SK-N-SH (cell line): ENCODE data around the gene GRID2IP. TPM values are rescaled to one million over a fixed set of nuclear protein-coding genes. Genes with fewer than 3 reads are reported as not detected.
"Not testable (repeated sequence)": the region's sequence is repeated elsewhere in the genome, so short reads cannot be mapped to it uniquely, and the experiment has no call there.

Experiments
- CTCF ChIA-PET: fragments of 300-600, 350-600 bp; formaldehyde crosslinking; extraction: SDS; loops from one replicate; lab custom pipeline; 2021; lab: Yijun Ruan, JAX
- POLR2A ChIA-PET: fragments of 350-600 bp; sonication (Branson Sonifier 250); formaldehyde crosslinking; extraction: SDS; loops from one replicate; lab custom pipeline; 2020; ENCODE audit warnings: antibody characterized with exemption, inconsistent platforms; lab: Yijun Ruan, JAX
- DNase-seq: peaks from one replicate; pipeline ENCODE4 v3.0.0; 2012
- H2AFZ ChIP-seq: fragments of 200-600 bp; sonication (generic); 2 replicates; pipeline ENCODE4 v1.8.1; 2016; ENCODE audit warnings: antibody characterized with exemption, mild to moderate bottlenecking, low read depth
- H3F3A ChIP-seq: fragments of 200-600 bp; sonication (generic); replicated peaks from 2 replicates; pipeline ENCODE3; 2016; ENCODE audit warnings: antibody characterized with exemption, mild to moderate bottlenecking; ENCODE audit not compliant: insufficient read depth
- H3K27ac ChIP-seq, 2 experiments: fragments of 200-500 bp in 1 of 2; fragments of 200-600 bp in 1 of 2; sonication (Bioruptor generic) in 1 of 2; sonication (generic), shearing (Covaris generic) in 1 of 2; 2 replicates each; pipeline versions ENCODE4 v1.5.1 to v1.6.1; 2014 to 2016; ENCODE audit warnings: low read depth in 2 of 2, inconsistent platforms in 1 of 2, low read length in 1 of 2, mild to moderate bottlenecking in 1 of 2, mixed read lengths in 1 of 2
- H3K27me3 ChIP-seq: fragments of 200-600 bp; sonication (generic), shearing (Covaris generic); 2 replicates; pipeline ENCODE4 v1.6.1; 2016; ENCODE audit warnings: mixed run types; ENCODE audit not compliant: insufficient read depth
- H3K36me3 ChIP-seq, 2 experiments: fragments of 200-500 bp in 1 of 2; fragments of 200-600 bp in 1 of 2; sonication (Bioruptor generic) in 1 of 2; sonication (generic) in 1 of 2; replicated peaks in 1 of 2; 2 replicates each; pipeline versions ENCODE3 to v1.5.1; 2014 to 2016; ENCODE audit warnings: low read length in 1 of 2, mild to moderate bottlenecking in 1 of 2; ENCODE audit not compliant: insufficient read depth in 2 of 2, control insufficient read depth in 1 of 2
- H3K4me1 ChIP-seq, 2 experiments: fragments of 200-500 bp in 1 of 2; fragments of 200-600 bp in 1 of 2; sonication (Bioruptor generic) in 1 of 2; sonication (generic), shearing (Covaris generic) in 1 of 2; 2 replicates each; pipeline versions ENCODE4 v1.5.1 to v1.6.1; 2014 to 2016; ENCODE audit warnings: low read depth in 1 of 2, low read length in 1 of 2, mixed run types in 1 of 2; ENCODE audit not compliant: insufficient read depth in 2 of 2, control insufficient read depth in 1 of 2
- H3K4me2 ChIP-seq: fragments of 200-600 bp; sonication (generic), shearing (Covaris generic); 2 replicates; pipeline ENCODE4 v1.6.1; 2017; ENCODE audit warnings: mixed run types
- H3K4me3 ChIP-seq, 2 experiments: fragments of 200-500 bp in 1 of 2; fragments of 200-600 bp in 1 of 2; sonication (Bioruptor generic) in 1 of 2; sonication (generic), shearing (Covaris generic) in 1 of 2; 2 replicates each; pipeline versions ENCODE4 v1.5.1 to v1.8.1; 2014 to 2016; ENCODE audit warnings: low read depth in 2 of 2, inconsistent platforms in 1 of 2, low read length in 1 of 2, mild to moderate bottlenecking in 1 of 2, mixed read lengths in 1 of 2, moderate library complexity in 1 of 2
- H3K79me2 ChIP-seq: fragments of 200-600 bp; sonication (generic); 2 replicates; pipeline ENCODE4 v1.8.1; 2017; ENCODE audit warnings: mild to moderate bottlenecking; ENCODE audit not compliant: insufficient read depth
- H3K9ac ChIP-seq: fragments of 200-600 bp; sonication (generic); 2 replicates; pipeline ENCODE4 v1.6.1; 2017; ENCODE audit warnings: mixed run types
- H3K9me2 ChIP-seq: fragments of 200-600 bp; sonication (generic); 2 replicates; pipeline ENCODE4 v1.6.1; 2017; ENCODE audit warnings: mixed run types
- H3K9me3 ChIP-seq: fragments of 200-600 bp; sonication (generic); 2 replicates; pipeline ENCODE4 v1.6.1; 2017; ENCODE audit warnings: mixed run types, mild to moderate bottlenecking, moderate library complexity
- H4K20me1 ChIP-seq: fragments of 200-600 bp; sonication (generic); 2 replicates; pipeline ENCODE4 v1.6.1; 2017; ENCODE audit warnings: mild to moderate bottlenecking, mixed run types; ENCODE audit not compliant: insufficient read depth
- ELF1 ChIP-seq: IDR thresholded peaks from 2 replicates; pipeline ENCODE4 v1.4.0; 2012
- FOXJ3 ChIP-seq: sonication (generic); formaldehyde crosslinking; IDR thresholded peaks from 2 replicates; pipeline ENCODE4 v1.5.1; 2020; ENCODE audit warnings: mild to moderate bottlenecking, missing genetic modification reagents
- GATA2 ChIP-seq: sonication (generic); formaldehyde crosslinking; IDR thresholded peaks from 2 replicates; pipeline ENCODE4 v1.5.0; 2020; ENCODE audit warnings: mild to moderate bottlenecking, missing genetic modification reagents
- JUND ChIP-seq: IDR thresholded peaks from 2 replicates; pipeline ENCODE4 v1.4.0; 2012
- MXI1 ChIP-seq: IDR thresholded peaks from 2 replicates; pipeline ENCODE4 v1.6.1; 2012; ENCODE audit warnings: mild to moderate bottlenecking, low read depth, low read length, improper control_type of control experiment
- NRF1 ChIP-seq: IDR thresholded peaks from 2 replicates; pipeline ENCODE4 v1.6.1; 2012; ENCODE audit warnings: low read depth, mild to moderate bottlenecking, low read length
- RAD21 ChIP-seq: IDR thresholded peaks from 2 replicates; pipeline ENCODE4 v1.6.1; 2012; ENCODE audit warnings: mild to moderate bottlenecking, low read length
- RCOR1 ChIP-seq: fragments of 150-350 bp; IDR thresholded peaks from 2 replicates; pipeline ENCODE4 v1.6.1; 2017; ENCODE audit warnings: antibody characterized with exemption, low read length
- RFX5 ChIP-seq: IDR thresholded peaks from 2 replicates; pipeline ENCODE4 v1.6.1; 2012; ENCODE audit warnings: mild to moderate bottlenecking, improper control_type of control experiment, low read length
- RXRA ChIP-seq: IDR thresholded peaks from 2 replicates; pipeline ENCODE4 v1.4.0; 2012; ENCODE audit warnings: low read depth, mild to moderate bottlenecking, borderline replicate concordance
- SIN3A ChIP-seq: IDR thresholded peaks from 2 replicates; pipeline ENCODE4 v1.6.1; 2012; ENCODE audit warnings: low read depth, mild to moderate bottlenecking, low read length, moderate library complexity, borderline replicate concordance
- TAF1 ChIP-seq: IDR thresholded peaks from 2 replicates; pipeline ENCODE4 v1.6.1; 2012; ENCODE audit warnings: low read depth, mild to moderate bottlenecking, low read length, moderate library complexity, borderline replicate concordance
- TEAD4 ChIP-seq: IDR thresholded peaks from 2 replicates; pipeline ENCODE4 v1.4.0; 2012; ENCODE audit warnings: mild to moderate bottlenecking, borderline replicate concordance; ENCODE audit not compliant: insufficient read depth
- YY1 ChIP-seq: IDR thresholded peaks from 2 replicates; pipeline ENCODE4 v1.4.0; 2012; ENCODE audit warnings: low read depth, mild to moderate bottlenecking
- WGBS: methylation state at CpG from one replicate; pipeline ENCODE4 v1.1.6; 2017; ENCODE audit warnings: low lambda C conversion rate; 5-methylcytosine and 5-hydroxymethylcytosine counted together
- polyA plus RNA-seq, 3 experiments: library from polyadenylated mRNA; depleted of rRNA; stranded (reverse); fragments of >200 nt; gene quantifications; 2 replicates each; pipeline ENCODE4 v1.2.3, GENCODE V29; 2012
- TF ChIP-seq, protein P1 (sequence below): IDR thresholded peaks from 2 replicates; pipeline ENCODE4 v1.4.0; 2012; ENCODE audit warnings: low read depth, borderline replicate concordance
- TF ChIP-seq, protein P2 (sequence below): fragments of 150-350 bp; IDR thresholded peaks from 2 replicates; pipeline ENCODE4 v1.6.1; 2017; ENCODE audit warnings: antibody characterized with exemption, low read length, low read depth, borderline replicate concordance
- TF ChIP-seq, protein P3 (sequence below): IDR thresholded peaks from 2 replicates; pipeline ENCODE4; 2012

The GRID2IP gene
- polyA plus RNA-seq, 1 of the 3 experiments (the other 2 are of a cell fraction) = 0.03 TPM

DNA sequence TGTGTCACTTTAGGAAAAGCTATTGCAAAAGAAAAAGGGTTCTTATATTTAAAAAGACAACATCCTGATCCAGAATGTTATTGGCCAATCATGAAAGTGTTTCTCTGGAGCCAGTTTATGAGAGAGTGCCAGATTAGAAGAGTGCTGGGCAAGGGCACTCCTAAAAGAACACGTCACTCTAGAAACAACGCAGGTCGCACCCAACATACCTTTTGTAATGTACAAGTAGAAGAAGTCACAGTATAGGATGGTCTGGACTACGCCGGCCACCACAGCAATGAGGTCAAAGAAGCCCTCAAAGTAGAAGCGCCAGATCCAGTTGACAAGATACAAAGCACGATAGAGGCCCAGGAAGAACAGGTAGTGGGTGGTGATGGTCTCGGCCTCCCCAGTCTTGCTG lies 85.4 kb downstream of the GRID2IP start:
- H3K79me2 ChIP-seq = peaks cover 62% of the 10 kb centered on the region
- 97% methylated on average over 8 of the region's 8 CpGs for WGBS
- H3K4me1 ChIP-seq = no peaks in the 10 kb centered on the region; a peak in 1 of 4 replicates
- no peak overlapping the region for H3K4me2 ChIP-seq
- H3F3A ChIP-seq = peaks cover 48% of the 10 kb centered on the region
- H3K27ac ChIP-seq = no peak overlapping the region
- H3K27me3 ChIP-seq = no peaks in the 10 kb centered on the region
- ChIA-PET POLR2A (no interaction called here), CTCF (no interaction called here)
- H2AFZ ChIP-seq = no peak overlapping the region
- TF ChIP-seq, protein P1, sequence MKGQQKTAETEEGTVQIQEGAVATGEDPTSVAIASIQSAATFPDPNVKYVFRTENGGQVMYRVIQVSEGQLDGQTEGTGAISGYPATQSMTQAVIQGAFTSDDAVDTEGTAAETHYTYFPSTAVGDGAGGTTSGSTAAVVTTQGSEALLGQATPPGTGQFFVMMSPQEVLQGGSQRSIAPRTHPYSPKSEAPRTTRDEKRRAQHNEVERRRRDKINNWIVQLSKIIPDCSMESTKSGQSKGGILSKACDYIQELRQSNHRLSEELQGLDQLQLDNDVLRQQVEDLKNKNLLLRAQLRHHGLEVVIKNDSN = no peak
- TF ChIP-seq TEAD4 (no peak), FOXJ3 (no peak), RCOR1 (no peak), MXI1 (no peak), NRF1 (no peak), SIN3A (no peak), RFX5 (no peak), ELF1 (no peak), YY1 (no peak), JUND (no peak), GATA2 (CRISPR knock-in tag) (no peak), RAD21 (no peak), TAF1 (no peak), RXRA (no peak)
- TF ChIP-seq, protein P2, sequence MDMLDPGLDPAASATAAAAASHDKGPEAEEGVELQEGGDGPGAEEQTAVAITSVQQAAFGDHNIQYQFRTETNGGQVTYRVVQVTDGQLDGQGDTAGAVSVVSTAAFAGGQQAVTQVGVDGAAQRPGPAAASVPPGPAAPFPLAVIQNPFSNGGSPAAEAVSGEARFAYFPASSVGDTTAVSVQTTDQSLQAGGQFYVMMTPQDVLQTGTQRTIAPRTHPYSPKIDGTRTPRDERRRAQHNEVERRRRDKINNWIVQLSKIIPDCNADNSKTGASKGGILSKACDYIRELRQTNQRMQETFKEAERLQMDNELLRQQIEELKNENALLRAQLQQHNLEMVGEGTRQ = no peak
- TF ChIP-seq, protein P3, sequence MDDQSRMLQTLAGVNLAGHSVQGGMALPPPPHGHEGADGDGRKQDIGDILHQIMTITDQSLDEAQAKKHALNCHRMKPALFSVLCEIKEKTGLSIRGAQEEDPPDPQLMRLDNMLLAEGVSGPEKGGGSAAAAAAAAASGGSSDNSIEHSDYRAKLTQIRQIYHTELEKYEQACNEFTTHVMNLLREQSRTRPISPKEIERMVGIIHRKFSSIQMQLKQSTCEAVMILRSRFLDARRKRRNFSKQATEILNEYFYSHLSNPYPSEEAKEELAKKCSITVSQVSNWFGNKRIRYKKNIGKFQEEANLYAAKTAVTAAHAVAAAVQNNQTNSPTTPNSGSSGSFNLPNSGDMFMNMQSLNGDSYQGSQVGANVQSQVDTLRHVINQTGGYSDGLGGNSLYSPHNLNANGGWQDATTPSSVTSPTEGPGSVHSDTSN = no peak
- no peak for DNase-seq
- no peak overlapping the region for H3K4me3 ChIP-seq
- peaks cover 32% of the 10 kb centered on the region for H4K20me1 ChIP-seq
- H3K9me2 ChIP-seq = no peaks in the 10 kb centered on the region
- H3K9me3 ChIP-seq = no peaks in the 10 kb centered on the region
- H3K36me3 ChIP-seq = peaks cover 62 to 91% of the 10 kb centered on the region in 2 experiments
- no peak overlapping the region for H3K9ac ChIP-seq

DNA sequence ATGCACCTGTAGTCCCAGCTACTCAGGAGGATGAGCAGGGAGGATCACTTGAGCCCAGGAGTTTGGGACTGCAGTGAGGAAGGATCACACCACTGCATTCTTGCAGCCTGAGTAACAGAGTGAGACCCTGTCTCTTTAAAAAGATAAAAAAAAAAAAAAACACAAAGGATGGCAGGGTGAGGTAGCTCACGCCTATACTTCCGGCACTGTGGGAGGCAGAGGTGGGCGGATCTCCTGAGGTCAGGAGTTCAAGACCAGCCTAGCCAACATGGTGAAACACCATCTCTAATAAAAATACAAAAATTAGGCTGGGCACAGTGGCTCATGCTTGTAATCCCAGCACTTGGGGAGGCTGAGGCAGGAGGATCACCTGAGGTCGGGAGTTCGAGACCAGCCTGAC lies 87.7 kb downstream of the GRID2IP start:
- H3K4me2 ChIP-seq, H3K4me3 ChIP-seq, DNase-seq, POLR2A ChIA-PET, H3K27ac ChIP-seq, H3K27me3 ChIP-seq, H2AFZ ChIP-seq, H3K9me3 ChIP-seq, H3K9me2 ChIP-seq, H3K9ac ChIP-seq, H3K4me1 ChIP-seq: not testable (repeated sequence)
- Histone ChIP-seq H3F3A (peaks cover 70% of the 10 kb centered on the region), H3K79me2 (peaks cover 39% of the 10 kb centered on the region; the same call in 1 of the 2 replicates), H4K20me1 (peaks cover 26% of the 10 kb centered on the region), H3K36me3 (peaks cover 51 to 73% of the 10 kb centered on the region in 2 experiments)
- CTCF ChIA-PET = interaction anchor here (1.7 kb wide), 1 partner anchor 21 kb away, joined by 4 read pairs; no protein-coding TSS in a partner anchor
- 89% methylated on average over 5 of the region's 5 CpGs for WGBS
